Measurements from ENCODE around the gene ABCA2. TPM values are rescaled to one million over a fixed set of nuclear protein-coding genes. Genes with fewer than 3 reads are reported as not detected.
A peak's percentile ranks its signal among the peaks of the same experiment; 100 is the strongest.

The ABCA2 gene
- total RNA-seq, 1 experiment from 2014 or later: 22.6 TPM

GRCh38 chr9:136988872-136989271, 39.2 kb downstream of the ABCA2 start:
- intact Hi-C loops (cut with micrococcal nuclease; ENCODE audit: unreplicated experiment): no loop called here
- Mint-ChIP-seq H3K4me3 (ENCODE audit: unreplicated experiment) (no peak overlapping the region), H3K9me3 (ENCODE audit: unreplicated experiment) (no peaks in the 10 kb centered on the region), H3K4me1 (ENCODE audit: low read depth, unreplicated experiment) (peaks cover 30% of the 10 kb centered on the region), H3K27ac (ENCODE audit: unreplicated experiment) (peak overlapping the region; percentile 14), H3K27me3 (ENCODE audit: insufficient read depth, unreplicated experiment) (no peaks in the 10 kb centered on the region), H3K36me3 (ENCODE audit: insufficient read depth, unreplicated experiment) (peaks cover 18% of the 10 kb centered on the region)
- TF ChIP-seq, protein P1, sequence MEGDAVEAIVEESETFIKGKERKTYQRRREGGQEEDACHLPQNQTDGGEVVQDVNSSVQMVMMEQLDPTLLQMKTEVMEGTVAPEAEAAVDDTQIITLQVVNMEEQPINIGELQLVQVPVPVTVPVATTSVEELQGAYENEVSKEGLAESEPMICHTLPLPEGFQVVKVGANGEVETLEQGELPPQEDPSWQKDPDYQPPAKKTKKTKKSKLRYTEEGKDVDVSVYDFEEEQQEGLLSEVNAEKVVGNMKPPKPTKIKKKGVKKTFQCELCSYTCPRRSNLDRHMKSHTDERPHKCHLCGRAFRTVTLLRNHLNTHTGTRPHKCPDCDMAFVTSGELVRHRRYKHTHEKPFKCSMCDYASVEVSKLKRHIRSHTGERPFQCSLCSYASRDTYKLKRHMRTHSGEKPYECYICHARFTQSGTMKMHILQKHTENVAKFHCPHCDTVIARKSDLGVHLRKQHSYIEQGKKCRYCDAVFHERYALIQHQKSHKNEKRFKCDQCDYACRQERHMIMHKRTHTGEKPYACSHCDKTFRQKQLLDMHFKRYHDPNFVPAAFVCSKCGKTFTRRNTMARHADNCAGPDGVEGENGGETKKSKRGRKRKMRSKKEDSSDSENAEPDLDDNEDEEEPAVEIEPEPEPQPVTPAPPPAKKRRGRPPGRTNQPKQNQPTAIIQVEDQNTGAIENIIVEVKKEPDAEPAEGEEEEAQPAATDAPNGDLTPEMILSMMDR (IDR thresholded peaks at IDR 0.05; ENCODE audit: insufficient read depth in 1 of 2, low read depth in 1 of 2, low read length in 1 of 2, severe bottlenecking in 1 of 2, unreplicated experiment in 1 of 2): no peak
- Histone ChIP-seq H3K4me1 (peaks cover 39% of the 10 kb centered on the region), H3K27me3 (replicated peaks; ENCODE audit: control insufficient read depth, insufficient read depth, low read length) (no peaks in the 10 kb centered on the region), H3K4me3 (ENCODE audit: low read depth, low read length) (no peak overlapping the region), H3K9me3 (no peaks in the 10 kb centered on the region), H3K36me3 (ENCODE audit: control insufficient read depth, insufficient read depth, low read length) (no peaks in the 10 kb centered on the region)
- no TSS peak for BruUV-seq (replicated peaks)
- ChIA-PET POLR2A (no interaction called here), CTCF (interaction anchor here (0.6 to 1.4 kb wide), 5 partner anchors 41 to 616 kb away, joined by 3 to 4 read pairs (median 3); no protein-coding TSS in a partner anchor)
- DNase-seq: no peak

- ChIA-PET POLR2A (no interaction called here), CTCF (interaction anchor here (1.0 kb wide), 1 partner anchor 43 kb away, joined by 3 read pairs; no protein-coding TSS in a partner anchor)
- TF ChIP-seq, protein P1 (IDR thresholded peaks at IDR 0.05; ENCODE audit: insufficient read depth in 1 of 2, low read depth in 1 of 2, low read length in 1 of 2, severe bottlenecking in 1 of 2, unreplicated experiment in 1 of 2): no peak
- no peaks in the 10 kb centered on the region for H3K9me3 Mint-ChIP-seq (ENCODE audit: unreplicated experiment)
- H3K4me1 ChIP-seq: peaks cover 27% of the 10 kb centered on the region
- no peak for DNase-seq
- H3K9me3 ChIP-seq: no peaks in the 10 kb centered on the region
- no peak overlapping the region for H3K4me3 Mint-ChIP-seq (ENCODE audit: unreplicated experiment)
- peaks cover 11% of the 10 kb centered on the region for H3K36me3 Mint-ChIP-seq (ENCODE audit: insufficient read depth, unreplicated experiment)
- intact Hi-C loops (cut with micrococcal nuclease; ENCODE audit: unreplicated experiment): no loop called here
- BruUV-seq (replicated peaks): no TSS peak
- H3K4me3 ChIP-seq (ENCODE audit: low read depth, low read length): no peak overlapping the region
- no peaks in the 10 kb centered on the region for H3K27me3 ChIP-seq (replicated peaks; ENCODE audit: control insufficient read depth, insufficient read depth, low read length)
- H3K27ac Mint-ChIP-seq (ENCODE audit: unreplicated experiment): no peak overlapping the region
- H3K36me3 ChIP-seq (ENCODE audit: control insufficient read depth, insufficient read depth, low read length): no peaks in the 10 kb centered on the region
- peaks cover 30% of the 10 kb centered on the region for H3K4me1 Mint-ChIP-seq (ENCODE audit: low read depth, unreplicated experiment)
- H3K27me3 Mint-ChIP-seq (ENCODE audit: insufficient read depth, unreplicated experiment): no peaks in the 10 kb centered on the region
These were observed 42.2 kb downstream of the ABCA2 start for GRCh38 chr9:136985853-136986252.

- H3K36me3 ChIP-seq (ENCODE audit: control insufficient read depth, insufficient read depth, low read length): no peaks in the 10 kb centered on the region
- H3K9me3 ChIP-seq: no peaks in the 10 kb centered on the region
- H3K4me3 ChIP-seq (ENCODE audit: low read depth, low read length): no peak overlapping the region
- TF ChIP-seq, protein P1 (IDR thresholded peaks at IDR 0.05; ENCODE audit: insufficient read depth in 1 of 2, low read depth in 1 of 2, low read length in 1 of 2, severe bottlenecking in 1 of 2, unreplicated experiment in 1 of 2): no peak
- peaks cover 6% of the 10 kb centered on the region for H3K36me3 Mint-ChIP-seq (ENCODE audit: insufficient read depth, unreplicated experiment)
- no peak overlapping the region for H3K27ac Mint-ChIP-seq (ENCODE audit: unreplicated experiment)
- intact Hi-C loops (cut with micrococcal nuclease; ENCODE audit: unreplicated experiment): no loop called here
- no peaks in the 10 kb centered on the region for H3K27me3 Mint-ChIP-seq (ENCODE audit: insufficient read depth, unreplicated experiment)
- POLR2A ChIA-PET: no interaction called here
- peaks cover 23% of the 10 kb centered on the region for H3K4me1 Mint-ChIP-seq (ENCODE audit: low read depth, unreplicated experiment)
- no peak for DNase-seq
- peaks cover 19% of the 10 kb centered on the region for H3K4me1 ChIP-seq
- H3K9me3 Mint-ChIP-seq (ENCODE audit: unreplicated experiment): no peaks in the 10 kb centered on the region
- H3K27me3 ChIP-seq (replicated peaks; ENCODE audit: control insufficient read depth, insufficient read depth, low read length): no peaks in the 10 kb centered on the region
- no TSS peak for BruUV-seq (replicated peaks)
- no peak overlapping the region for H3K4me3 Mint-ChIP-seq (ENCODE audit: unreplicated experiment)
- CTCF ChIA-PET: interaction anchor here (0.6 kb wide), 1 partner anchor 91 kb away, joined by 8 read pairs; no protein-coding TSS in a partner anchor
These were observed 42.9 kb downstream of the ABCA2 start for GRCh38 chr9:136985027-136985602.

Data from Caco-2 (cell line).